Measurements from ENCODE around the gene CACNA1D.

CACNA1D gene

DNA sequence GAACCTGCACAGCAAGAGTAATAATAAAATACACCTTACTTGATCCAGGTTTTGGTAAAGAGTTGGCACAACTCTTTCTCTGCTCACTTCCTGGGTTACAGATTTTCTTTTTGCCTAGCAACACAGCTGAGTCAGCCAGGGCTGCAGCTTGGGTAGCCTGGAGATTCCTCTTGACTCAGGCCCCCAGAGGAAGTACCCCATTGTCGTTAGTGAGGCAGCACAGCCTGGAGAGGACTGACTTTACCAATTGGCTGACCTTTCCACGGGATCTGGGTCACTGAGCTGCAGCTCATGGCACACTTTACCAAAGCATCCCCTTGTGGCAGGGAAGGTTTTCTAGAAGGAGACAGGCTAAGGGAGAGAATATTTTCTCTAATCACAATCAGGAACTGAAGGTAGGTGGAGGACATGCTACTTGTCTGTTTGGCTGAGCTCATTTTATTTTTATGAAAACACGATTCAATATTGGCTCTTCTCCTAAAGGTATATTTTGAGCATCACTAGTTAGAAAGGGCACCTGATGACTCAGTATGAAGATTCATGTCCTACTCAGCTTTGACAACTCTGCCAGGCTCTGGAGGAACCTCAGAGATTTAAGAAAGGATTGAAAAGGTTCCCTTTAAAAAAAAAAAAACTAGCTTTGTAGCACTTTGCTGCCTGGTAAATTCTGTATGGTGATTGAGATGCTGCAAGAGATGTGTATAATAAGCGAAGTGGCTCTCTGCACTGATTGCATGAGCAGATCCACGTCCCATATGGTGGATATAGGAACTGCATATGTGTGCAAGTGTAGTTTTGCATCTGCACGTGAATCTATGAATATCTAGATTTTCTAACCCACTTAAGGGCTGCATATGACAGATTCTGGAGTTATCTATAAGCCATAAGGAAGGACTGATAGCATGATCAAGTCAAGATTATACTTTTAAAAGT, 227.0 kb downstream of the CACNA1D start:
- no peak for DNase-seq

GRCh38 chr3:53724566-53724965, 230.2 kb downstream of the CACNA1D start:
- DNase-seq: no peak

DNA sequence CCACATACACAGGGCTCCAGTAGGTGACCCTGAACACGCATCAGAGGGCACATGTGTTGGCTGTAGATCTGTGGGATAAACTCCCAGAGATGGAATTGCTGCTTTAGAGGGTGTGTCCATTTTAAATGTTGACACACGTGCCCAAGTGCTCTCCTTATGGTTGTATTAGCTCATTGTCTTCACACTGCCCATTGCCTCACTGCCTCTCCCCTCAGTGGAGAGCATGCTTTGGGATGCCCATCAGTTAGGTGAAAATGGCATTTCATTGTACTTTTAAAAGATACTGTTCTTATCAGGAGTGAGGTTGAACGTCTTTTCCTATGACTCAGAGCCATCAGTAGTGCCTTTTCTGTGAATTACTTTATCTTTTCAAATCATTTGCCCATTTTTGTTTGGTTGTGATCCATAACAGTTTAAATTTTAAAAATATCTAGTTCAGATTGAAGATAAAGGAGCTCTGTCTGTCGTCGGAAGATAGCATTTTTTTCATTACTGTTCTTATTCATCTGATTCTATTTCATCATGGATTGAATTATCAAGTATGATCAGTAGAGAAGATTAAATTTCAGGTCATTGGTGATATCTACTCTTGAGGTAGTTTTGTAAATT, 231.1 kb downstream of the CACNA1D start:
- no peak for DNase-seq

GRCh38 chr3:53726643-53727042, 232.2 kb downstream of the CACNA1D start:
- DNase-seq: no peak

DNA sequence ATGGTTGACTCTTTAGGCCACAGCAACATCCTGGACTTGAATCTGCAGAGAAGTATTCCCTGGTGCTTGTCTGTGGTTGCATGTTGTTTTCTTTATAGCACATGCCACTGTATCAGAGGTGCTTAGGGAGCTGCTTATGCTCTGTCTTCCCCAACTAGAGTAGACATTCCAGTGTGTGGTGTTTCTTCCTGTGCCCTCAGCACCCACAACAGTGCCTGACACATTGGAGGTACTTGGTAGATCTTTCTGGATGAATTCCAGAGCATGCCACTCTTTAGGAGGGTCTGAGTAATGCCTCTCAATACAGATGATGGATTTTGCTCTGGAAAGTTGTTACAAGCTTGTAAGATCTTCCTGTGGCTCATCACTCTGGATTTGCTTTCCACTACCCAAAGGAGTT, 234.2 kb downstream of the CACNA1D start:
- no peak for DNase-seq

DNA sequence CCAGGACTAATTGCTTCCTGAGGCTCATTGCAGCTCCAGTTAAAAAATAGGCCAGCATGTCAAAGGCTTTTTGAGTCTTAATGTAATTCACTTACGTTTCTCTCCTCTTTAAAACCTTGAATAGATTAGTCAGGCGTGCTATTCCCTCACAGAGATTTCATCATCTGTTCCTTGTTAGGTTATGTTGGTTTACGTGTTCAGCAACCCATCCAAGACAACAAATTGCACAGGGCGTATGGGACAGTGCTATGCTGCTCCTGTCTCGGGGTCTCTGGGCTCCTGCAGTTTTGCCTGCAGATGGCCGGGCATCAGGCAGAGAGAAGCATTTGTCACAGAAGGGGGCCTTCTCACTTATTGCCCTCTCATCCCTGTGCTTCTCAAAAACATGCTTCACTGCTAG, 234.7 kb downstream of the CACNA1D start:
- DNase-seq: no peak

GRCh38 chr3:53729618-53730017, 235.2 kb downstream of the CACNA1D start:
- no peak for DNase-seq

DNA sequence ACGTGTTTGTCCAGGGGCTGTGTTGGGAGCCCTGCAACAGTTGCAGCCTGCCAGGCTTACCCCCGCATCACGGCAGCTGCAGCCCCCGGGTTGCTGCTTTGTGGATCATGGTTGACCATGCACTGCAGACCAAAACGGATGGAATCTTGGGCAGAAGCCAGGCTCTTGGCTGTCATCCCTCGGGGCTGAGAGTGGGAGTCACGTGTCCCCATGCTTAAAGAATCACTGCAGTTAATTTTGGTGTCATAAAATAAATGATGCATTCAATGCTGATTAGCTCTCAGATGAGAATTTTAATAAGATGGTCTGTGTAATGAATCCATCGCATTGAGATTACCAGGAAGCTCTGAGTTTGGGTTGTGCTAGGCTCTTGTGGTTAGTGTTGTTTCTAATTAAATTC, 236.2 kb downstream of the CACNA1D start:
- no peak for DNase-seq

GRCh38 chr3:53731934-53732624, 237.7 kb downstream of the CACNA1D start:
- DNase-seq: no peak

DNA sequence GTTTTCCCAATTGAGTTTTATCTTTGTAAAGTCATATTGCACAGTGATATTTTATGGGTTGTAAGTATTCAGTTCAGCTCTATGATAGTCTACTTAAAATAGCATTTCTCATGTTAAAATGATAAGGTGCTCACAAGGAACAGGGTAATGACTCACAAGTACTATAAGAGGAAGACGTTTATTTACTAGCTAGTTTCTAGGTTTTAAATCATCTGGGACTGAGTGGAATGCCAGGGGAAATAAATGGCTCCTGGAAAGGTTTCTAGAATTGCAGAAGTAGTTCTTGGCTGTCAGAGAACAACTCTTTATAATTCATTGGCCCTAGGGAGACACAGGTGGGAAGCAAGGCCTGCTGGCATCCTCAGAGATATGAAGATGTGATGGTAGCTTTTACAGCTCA, 239.0 kb downstream of the CACNA1D start:
- DNase-seq: no peak

DNA sequence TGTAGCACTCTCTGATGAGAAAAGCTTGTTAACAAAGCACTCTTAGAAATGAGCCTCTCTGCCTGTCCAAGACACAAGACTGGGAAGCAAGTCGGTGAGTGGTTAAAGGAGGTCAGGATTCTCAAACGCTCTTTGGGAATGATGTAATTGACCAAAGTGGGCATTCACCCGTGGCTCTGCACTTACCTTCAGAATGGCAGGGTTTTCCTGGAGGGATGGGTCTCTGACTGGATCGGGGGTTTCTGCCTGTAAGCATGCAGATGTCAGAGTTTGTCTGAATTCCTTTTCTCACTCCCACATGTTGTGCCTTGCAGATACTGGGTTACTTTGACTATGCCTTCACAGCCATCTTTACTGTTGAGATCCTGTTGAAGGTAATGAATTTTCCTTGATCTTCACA, 245.6 kb downstream of the CACNA1D start:
- no peak for DNase-seq

GRCh38 chr3:53740956-53741355, 246.5 kb downstream of the CACNA1D start:
- no peak for DNase-seq

- no peak for DNase-seq
Observed at GRCh38 chr3:53744351-53744750, 249.9 kb downstream of the CACNA1D start.

DNA sequence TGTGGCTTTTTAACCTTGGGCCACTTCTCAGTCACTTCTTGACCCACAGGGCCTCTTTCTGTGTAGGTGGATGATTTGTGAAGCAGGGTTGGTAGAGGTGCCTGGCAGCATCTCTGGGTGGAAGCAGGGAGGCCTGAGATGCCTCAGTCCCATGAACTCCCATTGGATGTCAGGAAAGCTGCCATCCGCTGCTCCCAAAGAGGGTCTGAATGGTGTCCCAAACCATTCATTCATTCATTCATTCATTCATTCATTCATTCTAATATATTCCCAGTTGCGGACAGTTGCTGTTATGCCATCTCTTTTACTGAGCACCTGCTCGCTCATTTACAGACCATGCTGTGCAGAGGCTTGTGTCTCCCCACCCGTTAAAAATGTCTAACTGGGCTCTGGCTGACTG, 253.1 kb downstream of the CACNA1D start:
- DNase-seq: no peak

DNA sequence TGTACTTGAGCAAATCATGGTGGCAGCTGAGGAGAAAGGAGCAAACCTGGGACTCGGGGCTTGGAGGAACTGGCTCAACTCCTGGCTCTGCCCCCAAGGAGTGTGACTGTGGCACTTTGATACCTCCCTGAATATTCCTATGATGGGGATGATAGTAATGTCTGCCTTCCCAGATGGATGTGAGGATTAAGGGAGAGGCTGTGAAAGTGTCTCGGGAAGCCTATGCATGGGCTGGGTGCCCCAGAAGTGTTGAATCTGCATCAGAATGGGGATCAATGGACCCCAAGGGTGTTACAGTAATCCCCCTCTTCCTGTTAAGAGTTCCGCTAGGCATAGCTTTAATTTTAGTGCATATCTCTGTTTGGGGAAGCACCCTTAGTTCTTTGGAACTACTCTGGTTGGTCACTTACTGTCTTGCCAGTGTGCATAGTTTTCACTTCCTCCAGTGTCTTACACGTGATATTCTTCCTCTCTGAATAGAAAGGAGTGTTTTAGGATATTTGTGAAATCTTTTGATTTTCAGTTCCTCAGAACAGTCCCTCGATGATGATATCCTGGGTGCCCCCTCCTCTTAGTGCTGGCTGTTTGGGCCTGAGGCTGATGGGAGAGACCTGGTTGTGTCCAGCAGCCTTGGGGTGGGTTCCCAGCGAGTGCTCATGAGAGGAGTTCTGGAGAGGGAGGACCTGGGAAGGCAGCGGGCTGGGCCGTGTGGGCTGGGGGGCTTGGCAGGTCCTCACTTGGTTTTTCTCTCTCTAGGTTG, 254.3 kb downstream of the CACNA1D start:
- no peak for DNase-seq

- no peak for DNase-seq
Observed at GRCh38 chr3:53749448-53749847, 255.0 kb downstream of the CACNA1D start.

GRCh38 chr3:53750253-53751210, 256.1 kb downstream of the CACNA1D start:
- no peak for DNase-seq

GRCh38 chr3:53753518-53754183, 259.2 kb downstream of the CACNA1D start:
- DNase-seq: no peak

GRCh38 chr3:53754325-53754724, 259.9 kb downstream of the CACNA1D start:
- no peak for DNase-seq

- no peak for DNase-seq
Observed at GRCh38 chr3:53758846-53759245, 264.4 kb downstream of the CACNA1D start.

DNA sequence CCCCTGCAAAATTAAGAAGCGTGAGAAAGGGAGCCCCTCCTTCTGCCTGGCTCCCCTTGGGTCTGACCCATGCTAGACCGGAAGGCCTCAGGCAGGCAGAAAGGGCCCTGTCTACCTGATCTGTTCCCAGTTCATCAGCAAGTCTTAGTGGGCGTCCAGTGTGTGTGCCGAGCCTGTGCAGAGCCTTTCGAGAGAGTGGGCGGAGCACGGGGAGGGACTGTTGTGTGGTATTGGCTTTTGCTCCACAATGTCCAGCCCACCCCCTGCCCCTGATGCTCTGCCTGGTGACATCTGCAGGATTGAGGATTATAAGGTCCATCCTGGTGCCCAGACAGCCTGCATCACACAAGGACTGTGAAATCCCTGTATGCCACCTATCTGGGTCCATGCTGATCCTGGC, 268.9 kb downstream of the CACNA1D start:
- no peak for DNase-seq
